Suprapubic skin (tissue), 4 donors: Measurements from ENCODE around the gene SLC29A3.

Source experiments
- CTCF ChIP-seq, 2 donors: fragments of 200-600 bp in 1 of 2; fragments of 450-650 bp in 1 of 2; sonication (generic) in 1 of 2; IDR thresholded peaks; one replicate each; pipeline ENCODE4 v1.5.1; 2016 to 2019; ENCODE audit warnings: antibody characterized with exemption in 2 of 2, mild to moderate bottlenecking in 1 of 2, moderate library complexity in 1 of 2
- EP300 ChIP-seq: sonication (generic); formaldehyde crosslinking; IDR thresholded peaks from one replicate; pipeline ENCODE4 v1.6.1; 2017; ENCODE audit warnings: antibody characterized with exemption
- POLR2A ChIP-seq, 2 donors: fragments of 450-650 bp; IDR thresholded peaks; one replicate each; pipeline ENCODE4 v1.6.1; 2017; ENCODE audit warnings: antibody characterized with exemption in 2 of 2, mild to moderate bottlenecking in 2 of 2, moderate library complexity in 2 of 2
- POLR2AphosphoS5 ChIP-seq, 3 donors: sonication (generic); formaldehyde crosslinking; IDR thresholded peaks; one replicate each; pipeline ENCODE4 v1.6.1; 2017; ENCODE audit warnings: antibody characterized with exemption in 3 of 3

GRCh38 chr10:71392791-71393781 lies 74.0 kb downstream of the SLC29A3 start:
- no peak for TF ChIP-seq CTCF (IDR thresholded peaks at IDR 0.05)
- no peak for TF ChIP-seq POLR2AphosphoS5 (IDR thresholded peaks at IDR 0.05)
- TF ChIP-seq POLR2A (IDR thresholded peaks at IDR 0.05): no peak
- no peak for TF ChIP-seq EP300
